Vagina (tissue), 2 donors: ENCODE data around the gene OSM. TPM values are rescaled to one million over a fixed set of nuclear protein-coding genes. Genes with fewer than 3 reads are reported as not detected.
A peak's percentile ranks its signal among the peaks of the same experiment; 100 is the strongest.
"Not testable (repeated sequence)": the region's sequence is repeated elsewhere in the genome, so short reads cannot be mapped to it uniquely, and the experiment has no call there.

Experiments used
- DNase-seq, 2 donors: peaks; one replicate each; pipeline ENCODE4 v3.0.0-alpha.2; 2017; ENCODE audit errors: extremely low spot score in 2 of 2
- H3K27ac ChIP-seq: fragments of 200-600 bp; sonication (generic); one replicate; pipeline ENCODE4 v1.5.1; 2019
- H3K27me3 ChIP-seq: fragments of 200-600 bp; sonication (generic); one replicate; pipeline ENCODE4 v1.5.1; 2019
- H3K36me3 ChIP-seq, 2 donors: fragments of 200-600 bp; sonication (generic); one replicate each; pipeline ENCODE4 v1.5.1; 2017 to 2019
- H3K4me1 ChIP-seq: fragments of 200-600 bp; sonication (generic); one replicate; pipeline ENCODE4 v1.5.1; 2019
- H3K4me3 ChIP-seq, 2 donors: fragments of 200-600 bp; sonication (generic); 1 replicate in 1 of 2; 2 replicates in 1 of 2; pipeline ENCODE4 v1.5.1; 2016 to 2019
- H3K9me3 ChIP-seq: fragments of 200-600 bp; sonication (generic); one replicate; pipeline ENCODE4 v1.5.1; 2019
- POLR2A ChIP-seq, 2 donors: fragments of 450-650 bp; IDR thresholded peaks; one replicate each; pipeline ENCODE4 v1.6.1; 2017; ENCODE audit warnings: antibody characterized with exemption in 2 of 2, mild to moderate bottlenecking in 2 of 2, moderate library complexity in 2 of 2
- POLR2AphosphoS5 ChIP-seq, 2 donors: sonication (generic); formaldehyde crosslinking; IDR thresholded peaks; one replicate each; pipeline ENCODE4 v1.9.0; 2017; ENCODE audit warnings: antibody characterized with exemption in 2 of 2, mild to moderate bottlenecking in 2 of 2, low read depth in 1 of 2; ENCODE audit not compliant: insufficient read depth in 1 of 2
- intact Hi-C: fragments of 100-400 bp; cut with DNase I; formaldehyde crosslinking; loops from one replicate; pipeline ENCODE4 v1.15.1; 2023
- total RNA-seq: library from RNA; depleted of rRNA; stranded (reverse); fragments of >200 nt; gene quantifications from one replicate; pipeline ENCODE4 v1.2.3, GENCODE V29; 2016
- TF ChIP-seq, protein P1 (sequence below), 3 experiments: fragments of 450-650 bp in 2 of 3; fragments of 200-600 bp in 1 of 3; sonication (generic) in 1 of 3; IDR thresholded peaks; one replicate each; pipeline ENCODE4 v1.5.1; 2017 to 2019; ENCODE audit warnings: antibody characterized with exemption in 3 of 3, mild to moderate bottlenecking in 2 of 3, moderate library complexity in 2 of 3

Gene OSM
- total RNA-seq, 1 donor from 2014 or later = not detected

DNA sequence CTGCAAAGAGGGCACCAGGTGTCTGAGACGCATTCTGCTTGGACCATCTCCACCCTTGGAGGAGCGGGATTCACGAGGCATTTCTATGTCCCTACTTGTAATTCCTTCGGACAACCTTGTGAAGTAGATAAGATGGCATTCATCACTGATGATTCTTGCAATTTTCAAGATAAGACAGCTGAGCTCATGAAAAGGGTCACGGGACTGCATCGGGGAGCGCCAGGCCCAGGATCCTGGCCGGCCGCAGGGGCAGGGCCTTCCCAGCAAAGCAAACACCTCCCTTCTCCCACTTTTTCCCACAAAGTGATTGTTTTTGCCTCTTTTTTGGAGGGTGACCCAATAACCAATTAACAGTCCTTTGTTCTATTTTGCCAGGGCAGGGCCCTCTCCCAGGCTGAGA lies 28.5 kb downstream of the OSM start:
- H3K4me3 ChIP-seq = no peak overlapping the region
- DNase-seq = no peak
- H3K36me3 ChIP-seq = no peaks in the 10 kb centered on the region
- no peaks in the 10 kb centered on the region for H3K27me3 ChIP-seq
- no peaks in the 10 kb centered on the region for H3K9me3 ChIP-seq
- H3K4me1 ChIP-seq = peaks cover 43% of the 10 kb centered on the region
- intact Hi-C loops = no loop called here
- H3K27ac ChIP-seq = peak overlapping the region; percentile 10
- TF ChIP-seq POLR2A (IDR thresholded peaks at IDR 0.05) (no peak), POLR2AphosphoS5 (IDR thresholded peaks at IDR 0.05; ENCODE audit: insufficient read depth in 1 of 2, low read depth in 1 of 2) (no peak)
- TF ChIP-seq, protein P1, sequence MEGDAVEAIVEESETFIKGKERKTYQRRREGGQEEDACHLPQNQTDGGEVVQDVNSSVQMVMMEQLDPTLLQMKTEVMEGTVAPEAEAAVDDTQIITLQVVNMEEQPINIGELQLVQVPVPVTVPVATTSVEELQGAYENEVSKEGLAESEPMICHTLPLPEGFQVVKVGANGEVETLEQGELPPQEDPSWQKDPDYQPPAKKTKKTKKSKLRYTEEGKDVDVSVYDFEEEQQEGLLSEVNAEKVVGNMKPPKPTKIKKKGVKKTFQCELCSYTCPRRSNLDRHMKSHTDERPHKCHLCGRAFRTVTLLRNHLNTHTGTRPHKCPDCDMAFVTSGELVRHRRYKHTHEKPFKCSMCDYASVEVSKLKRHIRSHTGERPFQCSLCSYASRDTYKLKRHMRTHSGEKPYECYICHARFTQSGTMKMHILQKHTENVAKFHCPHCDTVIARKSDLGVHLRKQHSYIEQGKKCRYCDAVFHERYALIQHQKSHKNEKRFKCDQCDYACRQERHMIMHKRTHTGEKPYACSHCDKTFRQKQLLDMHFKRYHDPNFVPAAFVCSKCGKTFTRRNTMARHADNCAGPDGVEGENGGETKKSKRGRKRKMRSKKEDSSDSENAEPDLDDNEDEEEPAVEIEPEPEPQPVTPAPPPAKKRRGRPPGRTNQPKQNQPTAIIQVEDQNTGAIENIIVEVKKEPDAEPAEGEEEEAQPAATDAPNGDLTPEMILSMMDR (IDR thresholded peaks at IDR 0.05) = no peak

DNA sequence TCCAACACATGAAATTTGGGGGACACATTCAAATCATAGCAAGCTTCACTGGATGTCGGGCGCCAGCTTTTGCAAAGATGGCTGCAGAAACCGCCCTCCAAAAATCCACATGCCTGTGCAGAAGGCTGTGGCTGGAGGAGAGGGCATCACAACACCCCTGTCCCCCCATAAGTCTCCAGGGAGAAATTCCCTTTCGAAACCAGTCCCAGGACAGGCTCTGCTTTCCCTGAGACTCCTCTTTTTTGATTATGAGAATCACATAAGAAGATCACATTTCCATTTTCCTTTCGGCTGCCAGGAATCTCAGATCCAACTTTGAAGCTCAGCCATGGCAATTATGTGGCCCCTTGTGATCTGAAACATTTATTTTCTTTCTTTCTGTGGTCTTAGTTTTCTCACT lies 29.8 kb downstream of the OSM start:
- H3K36me3 ChIP-seq = no peaks in the 10 kb centered on the region
- intact Hi-C loops = no loop called here
- no peaks in the 10 kb centered on the region for H3K9me3 ChIP-seq
- DNase-seq = no peak
- TF ChIP-seq, protein P1 (IDR thresholded peaks at IDR 0.05) = no peak
- TF ChIP-seq POLR2AphosphoS5 (IDR thresholded peaks at IDR 0.05; ENCODE audit: insufficient read depth in 1 of 2, low read depth in 1 of 2) (no peak), POLR2A (IDR thresholded peaks at IDR 0.05) (no peak)
- no peak overlapping the region for H3K4me3 ChIP-seq
- no peaks in the 10 kb centered on the region for H3K27me3 ChIP-seq
- H3K27ac ChIP-seq = no peak overlapping the region
- H3K4me1 ChIP-seq = peaks cover 41% of the 10 kb centered on the region

DNA sequence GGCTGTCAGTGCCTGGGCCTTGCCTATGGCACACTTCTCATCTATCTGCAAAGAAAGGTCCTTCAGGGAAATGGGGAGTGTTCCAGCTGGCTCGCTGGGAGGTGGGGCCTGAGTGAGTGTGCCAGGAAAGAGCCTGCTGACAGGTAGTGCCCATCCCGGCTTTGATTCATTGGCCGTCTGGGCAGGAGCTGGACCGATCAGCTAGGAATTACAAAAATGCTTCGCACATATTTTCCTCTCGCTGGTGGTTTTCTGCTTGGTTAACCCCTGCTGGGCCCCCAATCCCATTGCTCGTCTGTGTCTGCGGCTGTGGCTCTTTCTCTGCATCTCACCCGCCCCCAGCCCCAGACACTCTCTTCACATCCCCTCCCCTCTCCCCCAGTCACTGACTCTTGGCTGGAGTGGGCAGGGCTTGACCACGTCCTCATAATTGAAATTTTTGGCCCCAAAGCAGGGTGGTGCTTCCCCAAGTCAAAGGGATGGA lies 30.9 kb downstream of the OSM start:
- Histone ChIP-seq H3K4me3 (no peak overlapping the region), H3K9me3 (no peaks in the 10 kb centered on the region), H3K27me3 (no peaks in the 10 kb centered on the region), H3K4me1 (peaks cover 30% of the 10 kb centered on the region), H3K27ac (no peak overlapping the region), H3K36me3 (no peaks in the 10 kb centered on the region)
- intact Hi-C loops = no loop called here
- DNase-seq = no peak
- TF ChIP-seq POLR2AphosphoS5 (IDR thresholded peaks at IDR 0.05; ENCODE audit: insufficient read depth in 1 of 2, low read depth in 1 of 2) (no peak), POLR2A (IDR thresholded peaks at IDR 0.05) (no peak)
- TF ChIP-seq, protein P1 (IDR thresholded peaks at IDR 0.05) = no peak

DNA sequence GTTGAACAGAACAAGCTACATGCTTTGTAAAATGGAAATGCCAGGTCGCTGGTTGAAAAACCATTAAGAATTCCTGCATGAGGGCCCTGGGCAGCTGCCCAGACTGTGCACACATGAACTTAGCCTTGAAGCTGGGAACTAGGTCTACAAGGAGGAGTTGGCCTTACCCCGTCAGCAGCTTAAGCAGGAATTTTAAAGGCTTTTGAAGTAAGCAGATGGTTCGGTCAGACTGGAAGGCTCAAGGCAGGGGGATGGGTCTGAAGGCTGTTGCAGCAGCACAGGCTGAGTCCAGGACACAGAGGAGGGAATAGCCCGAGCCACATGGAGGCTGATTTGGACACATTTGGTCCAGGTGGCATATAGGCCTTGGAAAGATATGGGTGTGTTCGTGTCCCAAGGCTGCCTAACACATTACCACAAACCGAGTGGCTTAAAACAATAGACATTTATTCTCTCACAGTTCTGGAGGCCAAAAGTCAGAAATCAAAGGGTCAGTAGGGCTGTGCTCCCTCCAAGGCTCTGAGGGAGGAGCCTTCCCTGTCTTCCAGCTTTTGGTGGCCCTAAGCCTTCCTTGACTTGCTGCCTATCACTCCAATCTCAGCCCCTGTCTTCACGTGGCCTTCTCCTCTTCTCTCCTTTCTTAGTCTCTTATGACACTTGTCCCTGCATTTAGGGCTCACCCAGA lies 31.7 kb downstream of the OSM start:
- DNase-seq = no peak
- Histone ChIP-seq H3K4me3 (no peak overlapping the region), H3K9me3 (no peaks in the 10 kb centered on the region), H3K36me3 (no peaks in the 10 kb centered on the region), H3K4me1 (peaks cover 30% of the 10 kb centered on the region), H3K27ac (no peak overlapping the region), H3K27me3 (no peaks in the 10 kb centered on the region)
- TF ChIP-seq, protein P1 (IDR thresholded peaks at IDR 0.05) = no peak
- TF ChIP-seq POLR2A (IDR thresholded peaks at IDR 0.05) = no peak
- TF ChIP-seq POLR2AphosphoS5 (IDR thresholded peaks at IDR 0.05; ENCODE audit: insufficient read depth in 1 of 2, low read depth in 1 of 2) = no peak
- intact Hi-C loops = no loop called here

DNA sequence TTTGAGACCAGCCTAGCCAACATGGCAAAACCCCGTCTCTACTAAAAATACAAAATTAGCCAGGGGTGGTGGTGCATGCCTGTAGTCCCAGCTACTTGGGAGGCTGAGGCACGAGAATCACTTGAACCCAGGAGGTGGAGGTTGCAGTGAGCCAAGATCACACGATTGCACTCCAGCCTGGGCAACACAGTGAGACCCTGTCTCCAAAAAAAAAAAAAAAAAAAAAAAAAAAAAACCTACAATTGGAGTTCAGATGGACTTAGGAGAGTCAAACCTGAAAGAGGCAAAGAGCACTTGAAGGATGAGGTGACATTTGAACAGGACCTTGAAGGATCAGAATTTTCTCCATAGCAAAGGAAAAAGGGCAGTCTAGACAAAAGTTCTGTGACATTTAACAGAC lies 32.3 kb downstream of the OSM start:
- H3K36me3 ChIP-seq, H3K4me3 ChIP-seq, H3K27me3 ChIP-seq, intact Hi-C loops, H3K27ac ChIP-seq, DNase-seq, H3K9me3 ChIP-seq: not testable (repeated sequence)
- peaks cover 30% of the 10 kb centered on the region for H3K4me1 ChIP-seq
